Liver (tissue), 3 donors: ENCODE measurements around the gene ADIG.

Experiments
- CTCF ChIP-seq: fragments of 150-350 bp; IDR thresholded peaks from 2 replicates; pipeline ENCODE4 v1.5.1; 2017; ENCODE audit warnings: improper control_type of control experiment, low read depth, low read length; ENCODE audit not compliant: missing input control
- EGR1 ChIP-seq, 2 donors: IDR thresholded peaks; 2 replicates each; pipeline ENCODE4 v1.6.1; 2016 to 2018; ENCODE audit warnings: antibody characterized with exemption in 2 of 2, low read depth in 2 of 2
- GABPA ChIP-seq, 2 donors: IDR thresholded peaks in 1 of 2; conservative IDR thresholded peaks in 1 of 2; 2 replicates each; pipeline ENCODE4 v1.6.1; 2016; ENCODE audit warnings: antibody characterized with exemption in 2 of 2, mild to moderate bottlenecking in 1 of 2, moderate library complexity in 1 of 2
- JUND ChIP-seq, 2 donors: IDR thresholded peaks; 2 replicates each; pipeline ENCODE4 v1.6.1; 2016; ENCODE audit warnings: antibody characterized with exemption in 2 of 2
- REST ChIP-seq: IDR thresholded peaks from 2 replicates; pipeline ENCODE4 v1.6.1; 2016; ENCODE audit warnings: antibody characterized with exemption, mild to moderate bottlenecking
- TAF1 ChIP-seq: conservative IDR thresholded peaks from 2 replicates; pipeline ENCODE4 v1.6.1; 2016; ENCODE audit warnings: antibody characterized with exemption, mild to moderate bottlenecking
- ZBTB33 ChIP-seq: IDR thresholded peaks from 2 replicates; pipeline ENCODE4 v1.6.1; 2016; ENCODE audit warnings: antibody characterized with exemption
- donor health status: healthy.
- donor health status: healthy.

GRCh38 chr20:38626921-38627659, 46.1 kb downstream of the ADIG start:
- TF ChIP-seq CTCF = no peak
- no peak for TF ChIP-seq TAF1
- no peak for TF ChIP-seq REST
- no peak for TF ChIP-seq GABPA (IDR thresholded peaks at IDR 0.05 in 1 of 2, conservative IDR thresholded peaks at IDR 0.05 in 1 of 2)
- no peak for TF ChIP-seq ZBTB33
- no peak for TF ChIP-seq JUND (IDR thresholded peaks at IDR 0.05)
- TF ChIP-seq EGR1 (IDR thresholded peaks at IDR 0.05; ENCODE audit: low read depth in 2 of 2) = no peak
